Measurements from ENCODE around the gene MAPK4. TPM values are rescaled to one million over a fixed set of nuclear protein-coding genes. Genes with fewer than 3 reads are reported as not detected.

MAPK4 gene
- total RNA-seq, 6 experiments from 2014 or later = not detected

DNA sequence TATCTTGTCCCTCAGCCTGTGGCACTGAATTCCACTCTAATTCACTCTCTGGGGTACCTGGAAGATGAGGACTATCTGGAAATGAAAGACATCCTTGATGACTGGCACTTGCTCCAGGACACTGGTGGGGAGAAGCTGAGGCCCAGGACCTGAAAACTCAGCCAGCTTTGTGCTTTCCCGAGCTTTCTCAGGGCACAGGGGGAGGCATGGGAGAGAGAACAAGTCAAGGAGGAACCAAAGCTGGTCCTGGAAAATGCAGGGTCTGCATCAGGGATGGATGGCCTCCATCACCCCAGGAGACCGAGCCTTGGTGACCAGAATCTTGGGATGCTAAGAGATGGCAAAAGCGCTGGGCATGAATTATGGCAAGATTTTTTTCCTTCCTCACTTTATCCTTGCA is 65.1 kb downstream of the MAPK4 start:
- DNase-seq = no peak
- Mint-ChIP-seq H3K4me1 (ENCODE audit: low read depth) (no peaks in the 10 kb centered on the region), H3K27ac (no peak overlapping the region)

GRCh38 chr18:50626317-50626716 is 66.4 kb downstream of the MAPK4 start:
- Mint-ChIP-seq H3K4me1 (ENCODE audit: low read depth) (no peaks in the 10 kb centered on the region), H3K36me3 (ENCODE audit: low read depth) (no peaks in the 10 kb centered on the region), H3K27me3 (ENCODE audit: insufficient read depth) (peaks cover 5% of the 10 kb centered on the region), H3K9me3 (peaks cover 32% of the 10 kb centered on the region; the same call in 1 of the 2 replicates), H3K27ac (no peak overlapping the region), H3K4me3 (no peak overlapping the region)
- TF ChIP-seq, protein P1, sequence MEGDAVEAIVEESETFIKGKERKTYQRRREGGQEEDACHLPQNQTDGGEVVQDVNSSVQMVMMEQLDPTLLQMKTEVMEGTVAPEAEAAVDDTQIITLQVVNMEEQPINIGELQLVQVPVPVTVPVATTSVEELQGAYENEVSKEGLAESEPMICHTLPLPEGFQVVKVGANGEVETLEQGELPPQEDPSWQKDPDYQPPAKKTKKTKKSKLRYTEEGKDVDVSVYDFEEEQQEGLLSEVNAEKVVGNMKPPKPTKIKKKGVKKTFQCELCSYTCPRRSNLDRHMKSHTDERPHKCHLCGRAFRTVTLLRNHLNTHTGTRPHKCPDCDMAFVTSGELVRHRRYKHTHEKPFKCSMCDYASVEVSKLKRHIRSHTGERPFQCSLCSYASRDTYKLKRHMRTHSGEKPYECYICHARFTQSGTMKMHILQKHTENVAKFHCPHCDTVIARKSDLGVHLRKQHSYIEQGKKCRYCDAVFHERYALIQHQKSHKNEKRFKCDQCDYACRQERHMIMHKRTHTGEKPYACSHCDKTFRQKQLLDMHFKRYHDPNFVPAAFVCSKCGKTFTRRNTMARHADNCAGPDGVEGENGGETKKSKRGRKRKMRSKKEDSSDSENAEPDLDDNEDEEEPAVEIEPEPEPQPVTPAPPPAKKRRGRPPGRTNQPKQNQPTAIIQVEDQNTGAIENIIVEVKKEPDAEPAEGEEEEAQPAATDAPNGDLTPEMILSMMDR (IDR thresholded peaks at IDR 0.05) = no peak
- no peak for DNase-seq

More for the DNA sequence above, 65.1 kb downstream of the MAPK4 start:
- H3K4me3 Mint-ChIP-seq = no peak overlapping the region
- TF ChIP-seq, protein P1 (IDR thresholded peaks at IDR 0.05) = no peak
- no peaks in the 10 kb centered on the region for H3K36me3 Mint-ChIP-seq (ENCODE audit: low read depth)
- peaks cover 25% of the 10 kb centered on the region for H3K9me3 Mint-ChIP-seq
- peaks cover 5% of the 10 kb centered on the region for H3K27me3 Mint-ChIP-seq (ENCODE audit: insufficient read depth)

- Mint-ChIP-seq H3K27ac (no peak overlapping the region), H3K4me1 (ENCODE audit: low read depth) (no peaks in the 10 kb centered on the region), H3K9me3 (peaks cover 32% of the 10 kb centered on the region; the same call in 1 of the 2 replicates), H3K4me3 (no peak overlapping the region), H3K36me3 (ENCODE audit: low read depth) (no peaks in the 10 kb centered on the region), H3K27me3 (ENCODE audit: insufficient read depth) (peaks cover 1% of the 10 kb centered on the region; the same call in 1 of the 2 replicates)
- no peak for DNase-seq
- TF ChIP-seq, protein P1 (IDR thresholded peaks at IDR 0.05) = no peak
These were observed 68.0 kb downstream of the MAPK4 start for GRCh38 chr18:50627594-50628532.

DNA sequence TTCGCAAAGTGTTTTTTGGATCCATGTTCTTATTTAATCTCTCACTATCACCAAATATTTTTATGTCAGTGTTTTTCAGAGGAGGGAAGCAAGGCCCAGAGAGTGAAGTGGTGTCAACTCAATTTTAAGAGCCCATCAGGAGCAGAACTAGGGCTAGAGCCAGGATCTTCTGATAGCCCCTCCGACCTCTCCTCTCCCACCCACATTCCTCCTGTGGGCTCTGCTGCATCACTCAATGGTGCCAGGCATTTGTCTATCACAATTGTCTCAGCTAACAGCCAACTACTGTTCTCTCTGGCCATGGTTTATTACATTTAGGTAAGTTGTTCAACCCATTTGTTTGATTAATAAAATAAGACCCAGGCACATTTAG is 68.6 kb downstream of the MAPK4 start:
- TF ChIP-seq, protein P1 (IDR thresholded peaks at IDR 0.05) = no peak
- H3K9me3 Mint-ChIP-seq = peaks cover 32% of the 10 kb centered on the region; the same call in 1 of the 2 replicates
- H3K4me1 Mint-ChIP-seq (ENCODE audit: low read depth) = no peaks in the 10 kb centered on the region
- H3K4me3 Mint-ChIP-seq = no peak overlapping the region
- no peak for DNase-seq
- H3K36me3 Mint-ChIP-seq (ENCODE audit: low read depth) = no peaks in the 10 kb centered on the region
- no peak overlapping the region for H3K27ac Mint-ChIP-seq
- peaks cover 1% of the 10 kb centered on the region; the same call in 1 of the 2 replicates for H3K27me3 Mint-ChIP-seq (ENCODE audit: insufficient read depth)

- TF ChIP-seq, protein P1 (IDR thresholded peaks at IDR 0.05) = no peak
- no peak for DNase-seq
- no peak overlapping the region for H3K27ac Mint-ChIP-seq
These were observed 69.3 kb downstream of the MAPK4 start for GRCh38 chr18:50629148-50629631.

More at GRCh38 chr18:50629148-50629631, 69.3 kb downstream of the MAPK4 start:
- peaks cover 27% of the 10 kb centered on the region; the same call in 1 of the 2 replicates for H3K9me3 Mint-ChIP-seq
- no peak overlapping the region for H3K4me3 Mint-ChIP-seq
- no peaks in the 10 kb centered on the region for H3K4me1 Mint-ChIP-seq (ENCODE audit: low read depth)
- no peaks in the 10 kb centered on the region for H3K36me3 Mint-ChIP-seq (ENCODE audit: low read depth)
- peaks cover 1% of the 10 kb centered on the region; the same call in 1 of the 2 replicates for H3K27me3 Mint-ChIP-seq (ENCODE audit: insufficient read depth)

All from HFFc6 (cell line).